ENCODE data around the gene TNIP1.

The TNIP1 gene

GRCh38 chr5:151106043-151106442, 25.2 kb upstream of the TNIP1 start:
- no peak for DNase-seq (ENCODE audit: insufficient read length, low spot score)

GRCh38 chr5:151105561-151105960, 24.7 kb upstream of the TNIP1 start:
- DNase-seq (ENCODE audit: insufficient read length, low spot score) (no peak), FAIRE-seq (no peak)

More at GRCh38 chr5:151106043-151106442, 25.2 kb upstream of the TNIP1 start:
- no peak for FAIRE-seq

GRCh38 chr5:151104795-151105194, 24.0 kb upstream of the TNIP1 start:
- DNase-seq (ENCODE audit: insufficient read length, low spot score) (no peak), FAIRE-seq (no peak)

- DNase-seq (ENCODE audit: insufficient read length, low spot score) (no peak), FAIRE-seq (peak; percentile 68)
Measured at GRCh38 chr5:151101746-151102145, 20.9 kb upstream of the TNIP1 start.

GRCh38 chr5:151101151-151101550, 20.3 kb upstream of the TNIP1 start:
- FAIRE-seq (no peak), DNase-seq (ENCODE audit: insufficient read length, low spot score) (no peak)

- FAIRE-seq (no peak), DNase-seq (ENCODE audit: insufficient read length, low spot score) (no peak)
Measured at GRCh38 chr5:151100681-151101080, 19.8 kb upstream of the TNIP1 start.

- no peak for DNase-seq (ENCODE audit: insufficient read length, low spot score)
Measured at GRCh38 chr5:151098768-151099121, 17.9 kb upstream of the TNIP1 start.

GRCh38 chr5:151097820-151098767, 17.3 kb upstream of the TNIP1 start:
- FAIRE-seq (no peak), DNase-seq (ENCODE audit: insufficient read length, low spot score) (no peak)

More at GRCh38 chr5:151098768-151099121, 17.9 kb upstream of the TNIP1 start:
- FAIRE-seq: no peak

- FAIRE-seq (no peak), DNase-seq (ENCODE audit: insufficient read length, low spot score) (no peak)
Measured at GRCh38 chr5:151097061-151097460, 16.2 kb upstream of the TNIP1 start.

- DNase-seq (ENCODE audit: insufficient read length, low spot score): no peak
- FAIRE-seq: no peak
Measured at GRCh38 chr5:151096001-151096373, 15.2 kb upstream of the TNIP1 start.

GRCh38 chr5:151095341-151096000, 14.6 kb upstream of the TNIP1 start:
- FAIRE-seq (no peak), DNase-seq (ENCODE audit: insufficient read length, low spot score) (no peak)

- no peak for DNase-seq (ENCODE audit: insufficient read length, low spot score)
- no peak for FAIRE-seq
Measured at GRCh38 chr5:151094852-151095245, 14.0 kb upstream of the TNIP1 start.

GRCh38 chr5:151094030-151094851, 13.4 kb upstream of the TNIP1 start:
- FAIRE-seq (no peak), DNase-seq (ENCODE audit: insufficient read length, low spot score) (no peak)

- FAIRE-seq (no peak), DNase-seq (ENCODE audit: insufficient read length, low spot score) (peak; percentile 68)
Measured at GRCh38 chr5:151093476-151093889, 12.6 kb upstream of the TNIP1 start.

GRCh38 chr5:151092762-151093161, 11.9 kb upstream of the TNIP1 start:
- no peak for DNase-seq (ENCODE audit: insufficient read length, low spot score)
- no peak for FAIRE-seq

- DNase-seq (ENCODE audit: insufficient read length, low spot score) (no peak), FAIRE-seq (no peak)
Measured at GRCh38 chr5:151089726-151090125, 8.9 kb upstream of the TNIP1 start.

GRCh38 chr5:151088986-151089385, 8.2 kb upstream of the TNIP1 start:
- FAIRE-seq (no peak), DNase-seq (ENCODE audit: insufficient read length, low spot score) (no peak)

- no peak for DNase-seq (ENCODE audit: insufficient read length, low spot score)
- no peak for FAIRE-seq
Measured at GRCh38 chr5:151087486-151087885, 6.7 kb upstream of the TNIP1 start.

GRCh38 chr5:151086905-151087360, 6.1 kb upstream of the TNIP1 start:
- DNase-seq (ENCODE audit: insufficient read length, low spot score) (no peak), FAIRE-seq (no peak)

GRCh38 chr5:151086192-151086869, 5.5 kb upstream of the TNIP1 start:
- FAIRE-seq (no peak), DNase-seq (ENCODE audit: insufficient read length, low spot score) (no peak)
